CD4-positive, alpha-beta T cell treated with Interleukin-4 for 1 hour (primary cell): ENCODE data around the gene FRMD1.

Source experiments
- DNase-seq, 2 donors: peaks; one replicate each; pipeline ENCODE4 v3.0.0-alpha.2; 2020 to 2022

The FRMD1 gene

DNA sequence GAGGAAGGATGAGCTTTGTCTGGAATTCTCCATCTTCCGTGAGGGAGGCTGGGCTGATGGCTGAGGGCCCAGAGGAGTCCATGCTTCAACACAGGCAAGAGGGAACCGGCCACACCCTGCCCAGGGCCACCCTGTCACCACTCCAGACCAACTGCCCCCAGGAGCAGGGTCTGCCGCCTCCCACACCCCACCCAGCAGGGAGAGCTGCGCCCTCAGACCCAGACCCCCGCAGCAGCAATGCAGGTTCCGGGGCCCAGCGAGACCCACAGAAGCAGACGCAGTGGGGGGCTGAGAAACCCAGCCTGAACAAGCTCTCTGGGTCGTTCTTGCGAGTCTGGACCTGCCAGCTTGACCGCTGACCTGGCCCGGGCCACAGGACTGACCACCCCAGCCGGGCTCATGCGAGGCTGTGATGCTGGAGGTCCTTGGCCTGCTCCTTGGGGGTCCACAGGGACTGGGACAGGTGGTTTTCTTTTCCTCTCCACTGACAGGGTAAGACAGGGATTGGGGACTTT lies 25.0 kb downstream of the FRMD1 start:
- DNase-seq: no peak

DNA sequence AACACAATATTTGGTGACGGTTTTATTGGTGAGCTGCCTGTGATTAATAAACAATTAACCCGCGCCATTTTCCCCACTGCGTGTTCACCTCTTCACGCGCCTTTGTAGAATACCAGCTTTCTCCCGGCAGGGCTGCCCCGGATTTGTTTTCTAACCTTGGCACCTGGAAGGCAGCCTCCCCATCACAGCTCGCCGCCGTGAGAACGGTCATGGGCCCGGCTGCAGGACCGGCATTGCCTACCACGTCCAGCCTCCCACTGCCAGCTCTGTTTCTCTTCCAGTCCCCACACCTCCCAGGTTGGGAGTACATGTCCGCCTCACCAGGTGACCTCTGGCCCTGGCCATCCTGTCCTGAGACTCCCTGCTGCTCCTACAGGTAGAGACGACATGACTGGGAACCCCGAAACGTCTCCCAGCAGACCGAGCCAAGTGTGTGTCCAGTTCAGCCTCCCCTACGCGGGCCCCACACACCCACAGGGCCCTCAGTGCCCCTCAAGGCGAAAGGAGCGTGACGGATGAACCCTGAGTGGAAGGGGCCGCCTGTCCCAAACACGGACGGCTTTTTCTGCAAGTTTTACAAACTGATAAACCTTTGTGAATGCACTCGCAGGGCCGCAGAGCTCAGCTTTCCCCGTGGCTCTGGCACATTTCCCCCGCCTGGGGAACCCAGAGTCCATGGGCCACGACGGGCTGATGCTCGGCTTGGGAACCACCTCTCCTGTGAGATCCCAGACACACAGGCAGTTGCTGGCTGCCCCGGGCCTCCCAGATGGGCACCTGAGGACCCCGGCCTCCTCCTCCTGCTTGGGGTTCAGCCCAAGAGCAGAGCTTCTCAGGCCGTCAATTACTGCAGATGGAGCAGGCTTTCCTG lies 25.7 kb downstream of the FRMD1 start:
- DNase-seq: no peak

- DNase-seq: no peak
Observed at GRCh38 chr6:168052291-168052891, 26.6 kb downstream of the FRMD1 start.

- DNase-seq: no peak
Observed at GRCh38 chr6:168051648-168052047, 27.4 kb downstream of the FRMD1 start.

GRCh38 chr6:168050881-168051586 lies 28.0 kb downstream of the FRMD1 start:
- no peak for DNase-seq

DNA sequence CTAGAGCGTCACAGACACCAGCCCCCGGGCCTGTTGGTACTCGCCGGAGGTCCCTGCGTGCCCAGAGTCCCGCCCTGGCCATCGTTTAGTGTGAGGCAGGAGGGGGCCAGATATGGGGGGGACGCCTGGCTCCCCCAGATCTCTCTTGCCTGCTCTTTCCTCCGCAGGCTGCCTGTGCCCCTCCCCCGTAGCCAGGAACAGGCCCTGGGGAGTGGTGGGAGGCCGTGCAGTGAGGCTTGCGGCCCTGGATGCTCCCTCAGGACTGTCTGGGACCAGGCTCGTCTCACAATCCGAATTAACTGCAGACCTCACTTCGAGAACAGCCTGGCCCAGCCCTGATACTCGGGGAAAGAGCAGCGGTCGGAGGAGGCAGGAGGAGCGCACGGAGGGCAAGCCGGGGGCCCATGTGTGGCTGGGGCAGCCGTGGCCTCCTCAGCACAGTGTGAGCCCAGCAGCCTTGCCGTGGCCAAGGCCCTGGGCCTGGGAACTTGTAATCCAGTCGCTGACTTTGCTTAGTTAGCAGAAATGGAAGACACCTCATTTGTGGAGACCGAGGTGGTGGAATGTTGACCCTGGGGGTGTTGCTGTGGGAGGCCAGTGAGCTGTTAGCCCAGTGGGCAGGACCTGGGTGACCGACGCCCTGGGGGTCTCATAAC lies 28.7 kb downstream of the FRMD1 start:
- DNase-seq: no peak

DNA sequence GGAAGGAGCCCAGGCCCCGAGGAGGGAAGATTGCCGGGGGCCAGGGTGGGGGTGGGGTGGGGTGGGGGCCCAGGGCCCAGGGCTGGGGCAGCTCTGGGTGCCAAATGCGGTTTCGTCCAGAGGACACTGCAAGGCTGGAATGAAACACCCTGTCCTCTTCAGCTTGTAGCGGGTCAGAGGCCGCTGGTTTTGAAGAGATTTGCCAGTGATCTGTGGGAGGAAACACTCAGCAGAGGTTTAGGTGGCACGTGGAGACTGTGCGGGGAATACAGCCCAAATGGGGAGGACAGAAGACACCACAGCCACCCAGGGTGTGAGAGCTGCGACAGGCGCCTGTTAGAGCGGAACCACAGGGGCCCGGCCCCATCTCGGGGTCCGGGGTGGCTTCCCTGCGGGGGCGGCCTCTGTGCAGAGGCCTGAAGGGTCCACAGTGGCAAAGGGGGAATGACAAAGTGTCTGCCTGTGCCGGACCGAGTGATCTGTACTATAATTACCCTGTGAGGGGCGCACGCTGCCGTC lies 29.2 kb downstream of the FRMD1 start:
- no peak for DNase-seq

DNA sequence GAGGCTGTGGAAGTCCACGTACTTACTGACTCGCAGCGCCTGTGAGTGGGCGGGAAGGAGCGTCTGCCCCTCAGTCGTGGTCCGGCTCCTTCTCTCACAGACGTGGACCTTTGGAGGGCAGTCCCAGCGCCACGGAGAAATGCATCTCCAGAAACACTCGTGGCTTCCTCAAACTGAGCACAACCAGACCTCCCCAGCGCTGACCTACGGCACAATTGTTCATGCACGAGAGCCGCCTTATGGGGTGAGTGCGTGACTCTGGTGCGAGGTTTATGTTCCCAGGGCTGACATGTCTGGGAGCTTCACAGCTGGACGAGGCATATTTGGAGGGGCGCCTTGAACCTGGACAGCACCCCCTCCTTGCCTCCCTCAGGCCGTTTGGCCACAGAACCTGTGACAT lies 29.7 kb downstream of the FRMD1 start:
- DNase-seq: no peak

- no peak for DNase-seq
Observed at GRCh38 chr6:168048724-168049025, 30.3 kb downstream of the FRMD1 start.

- no peak for DNase-seq
Observed at GRCh38 chr6:168047841-168048723, 30.9 kb downstream of the FRMD1 start.

- DNase-seq: no peak
Observed at GRCh38 chr6:168046696-168047095, 32.3 kb downstream of the FRMD1 start.

GRCh38 chr6:168045706-168046620 lies 33.0 kb downstream of the FRMD1 start:
- no peak for DNase-seq

DNA sequence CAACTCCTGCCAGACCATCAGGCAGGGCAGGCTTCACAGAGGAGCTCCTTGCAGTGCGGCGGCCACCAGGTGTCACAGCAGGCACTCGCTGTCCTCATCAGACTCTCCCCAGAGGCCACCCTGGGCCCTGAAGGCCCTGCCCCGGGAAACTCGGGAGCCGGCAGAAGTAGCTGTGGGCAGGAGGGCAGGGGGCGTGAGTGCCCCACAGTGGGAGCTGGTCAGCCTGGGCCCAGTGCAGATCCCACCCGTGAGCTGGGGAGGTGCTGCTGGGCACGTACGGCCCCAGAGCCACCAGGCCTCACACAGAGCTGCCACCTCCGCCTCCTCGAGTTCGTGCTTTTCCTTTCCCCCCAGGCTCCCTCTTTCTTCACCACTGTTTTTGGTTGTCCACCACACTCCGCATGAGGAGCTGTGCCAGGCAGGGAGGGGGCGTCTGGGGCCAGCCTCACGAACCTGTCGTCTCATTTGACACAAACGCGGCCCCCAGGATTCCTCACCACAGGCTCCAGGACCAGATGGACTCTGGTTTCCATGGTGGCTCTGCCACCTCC lies 33.8 kb downstream of the FRMD1 start:
- DNase-seq: no peak

DNA sequence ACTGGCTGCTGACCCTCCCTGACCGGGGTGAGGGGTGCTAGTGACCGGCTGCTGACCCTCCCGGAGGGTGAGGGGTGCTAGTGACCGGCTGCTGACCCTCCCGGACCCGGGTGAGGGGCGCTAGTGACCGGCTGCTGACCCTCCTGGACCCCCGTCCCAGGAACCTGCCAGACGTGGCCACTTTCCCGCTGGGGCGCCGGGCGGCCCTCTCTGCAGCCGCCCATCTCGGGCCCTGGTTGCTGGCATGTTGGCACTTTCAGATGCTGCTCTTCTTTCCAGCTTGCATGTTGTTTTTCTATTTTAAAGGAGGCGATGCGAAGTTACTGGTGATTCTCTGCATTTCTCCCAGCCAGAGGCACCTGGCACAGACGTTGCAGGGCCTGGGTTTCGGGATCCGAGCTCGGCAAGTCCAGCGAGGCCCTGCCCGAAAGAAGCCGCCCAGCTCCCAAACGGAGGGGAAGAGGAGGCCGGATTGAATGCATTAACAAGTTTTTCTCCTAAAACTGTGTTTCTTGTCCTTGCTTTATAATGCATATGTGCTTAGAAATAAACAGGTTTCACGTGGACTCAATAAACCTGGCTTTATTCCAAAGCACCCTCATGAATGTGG lies 34.4 kb downstream of the FRMD1 start:
- DNase-seq: no peak

DNA sequence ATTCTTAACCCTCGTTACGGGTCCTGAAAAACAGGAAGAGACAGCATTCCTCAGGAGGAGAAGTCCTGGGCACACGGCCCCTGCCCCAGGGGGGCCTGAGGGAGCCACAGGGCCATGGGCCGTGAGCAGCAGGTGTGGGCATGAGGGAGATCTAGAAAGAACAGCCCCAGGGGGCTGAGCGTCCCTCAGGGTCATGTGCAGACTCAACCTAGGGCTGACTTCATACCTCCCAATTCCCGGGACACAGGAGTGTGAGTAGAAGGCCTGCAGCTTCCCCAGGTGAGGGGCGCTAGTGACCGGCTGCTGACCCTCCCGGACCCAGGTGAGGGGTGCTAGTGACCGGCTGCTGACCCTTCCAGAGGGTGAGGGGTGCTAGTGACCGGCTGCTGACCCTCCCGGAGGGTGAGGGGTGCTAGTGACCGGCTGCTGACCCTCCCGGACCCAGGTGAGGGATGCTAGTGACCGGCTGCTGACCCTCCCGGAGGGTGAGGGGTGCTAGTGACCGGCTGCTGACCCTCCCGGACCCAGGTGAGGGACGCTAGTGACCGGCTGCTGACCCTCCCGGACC lies 35.1 kb downstream of the FRMD1 start:
- DNase-seq: no peak

DNA sequence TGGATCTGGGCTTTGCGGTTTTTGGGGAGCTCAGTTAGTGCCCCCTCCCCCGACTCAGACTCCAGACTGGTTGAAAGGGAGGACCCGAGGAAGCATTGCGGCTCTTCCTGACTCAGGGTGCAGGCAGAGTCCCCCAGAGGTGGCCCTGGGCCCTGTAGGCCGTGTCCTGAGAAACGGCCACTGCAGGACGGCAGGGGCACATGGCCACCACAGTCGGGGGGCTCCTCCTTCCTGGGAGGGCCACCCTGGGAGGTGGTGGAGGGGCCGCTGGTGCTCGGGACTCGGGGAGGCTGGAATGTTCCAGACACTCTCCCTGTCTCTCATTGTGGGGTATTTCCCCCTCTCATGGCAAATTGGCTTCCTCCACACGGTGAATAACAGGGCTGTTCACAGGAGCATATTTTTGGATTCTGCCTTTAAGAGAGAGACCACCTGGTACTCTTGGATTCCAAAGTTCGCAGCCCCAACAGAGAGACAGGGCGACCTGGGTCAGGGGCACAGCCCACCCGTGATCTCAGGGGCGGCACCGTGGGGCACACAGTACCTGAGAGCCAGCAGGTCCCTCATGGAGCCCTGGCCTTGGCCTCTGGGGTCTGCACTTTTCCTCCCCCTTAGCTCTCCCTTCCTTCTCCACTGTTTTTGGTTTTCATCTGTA lies 35.7 kb downstream of the FRMD1 start:
- no peak for DNase-seq

DNA sequence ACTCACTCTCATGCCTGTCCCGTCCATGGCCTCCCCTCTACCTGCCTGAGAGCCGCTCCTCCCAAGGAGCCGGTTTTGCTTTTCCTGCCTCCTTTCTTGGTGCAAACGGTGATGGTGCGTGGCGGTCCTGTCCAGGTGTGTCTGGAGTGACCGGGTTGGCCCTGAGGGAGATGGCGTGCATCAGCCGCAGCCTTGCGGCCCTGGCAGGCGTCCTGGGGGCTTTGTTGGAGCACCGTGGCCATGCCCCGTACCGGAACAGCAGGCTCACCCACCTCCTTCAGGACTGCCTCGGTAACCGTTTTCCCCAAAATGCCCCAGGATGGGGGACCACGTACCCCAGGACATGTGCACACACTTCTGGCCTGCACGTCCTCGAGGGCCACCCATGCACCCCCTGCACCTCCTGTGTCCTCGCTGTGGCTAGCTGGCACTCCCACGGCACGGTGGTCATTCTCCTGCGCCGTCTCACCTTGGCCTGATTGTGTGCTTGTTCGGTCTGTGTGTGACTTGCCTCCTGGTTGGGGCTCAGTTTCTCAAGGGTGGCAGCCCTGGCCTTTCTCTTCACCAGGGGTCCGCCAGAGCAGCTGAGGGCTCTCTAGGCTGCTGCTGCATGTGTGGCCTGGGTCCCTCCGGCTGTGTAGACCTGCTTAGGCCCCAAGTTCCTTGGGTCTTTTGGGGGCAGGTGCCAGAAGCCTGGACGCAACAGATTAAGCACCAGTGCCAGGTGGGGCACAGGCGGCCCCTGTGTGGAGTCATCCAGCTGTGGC lies 36.4 kb downstream of the FRMD1 start:
- DNase-seq: no peak

- no peak for DNase-seq
Observed at GRCh38 chr6:168041928-168042327, 37.1 kb downstream of the FRMD1 start.
